ENCODE results near the gene ASTE1. TPM values are rescaled to one million over a fixed set of nuclear protein-coding genes. Genes with fewer than 3 reads are reported as not detected.
A peak's percentile ranks its signal among the peaks of the same experiment; 100 is the strongest.
"Not testable (repeated sequence)": the region's sequence is repeated elsewhere in the genome, so short reads cannot be mapped to it uniquely, and the experiment has no call there.

Gene ASTE1, protein sequence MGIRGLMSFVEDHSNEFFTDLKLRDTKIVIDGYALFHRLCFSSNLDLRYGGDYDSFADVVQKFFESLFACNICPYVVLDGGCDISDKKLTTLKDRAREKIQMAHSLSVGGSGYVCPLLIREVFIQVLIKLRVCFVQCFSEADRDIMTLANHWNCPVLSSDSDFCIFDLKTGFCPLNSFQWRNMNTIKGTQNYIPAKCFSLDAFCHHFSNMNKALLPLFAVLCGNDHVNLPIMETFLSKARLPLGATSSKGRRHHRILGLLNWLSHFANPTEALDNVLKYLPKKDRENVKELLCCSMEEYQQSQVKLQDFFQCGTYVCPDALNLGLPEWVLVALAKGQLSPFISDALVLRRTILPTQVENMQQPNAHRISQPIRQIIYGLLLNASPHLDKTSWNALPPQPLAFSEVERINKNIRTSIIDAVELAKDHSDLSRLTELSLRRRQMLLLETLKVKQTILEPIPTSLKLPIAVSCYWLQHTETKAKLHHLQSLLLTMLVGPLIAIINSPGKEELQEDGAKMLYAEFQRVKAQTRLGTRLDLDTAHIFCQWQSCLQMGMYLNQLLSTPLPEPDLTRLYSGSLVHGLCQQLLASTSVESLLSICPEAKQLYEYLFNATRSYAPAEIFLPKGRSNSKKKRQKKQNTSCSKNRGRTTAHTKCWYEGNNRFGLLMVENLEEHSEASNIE
- total RNA-seq = 3.2 TPM
- long read RNA-seq, partial matches to known transcripts = 3 of 11 reads
- long read RNA-seq, other reads (novel, unspliced or antisense) = 6 of 11 reads

GRCh38 chr3:131026321-131027151 lies at the start of gene ASTE1, which contains the start of gene NEK11:
TSS of gene ASTE1 (minus strand) at chr3:131026825. CDS start at chr3:131025306, 1,519 bp downstream.
TSS of gene NEK11 (plus strand) at chr3:131026877. CDS start at chr3:131029709, 2,832 bp downstream.
- intact Hi-C loops (cut with DNase I) = loop anchor here (2.0 kb wide), 1 partner anchor 134 kb away; no protein-coding TSS in a partner anchor

DNA sequence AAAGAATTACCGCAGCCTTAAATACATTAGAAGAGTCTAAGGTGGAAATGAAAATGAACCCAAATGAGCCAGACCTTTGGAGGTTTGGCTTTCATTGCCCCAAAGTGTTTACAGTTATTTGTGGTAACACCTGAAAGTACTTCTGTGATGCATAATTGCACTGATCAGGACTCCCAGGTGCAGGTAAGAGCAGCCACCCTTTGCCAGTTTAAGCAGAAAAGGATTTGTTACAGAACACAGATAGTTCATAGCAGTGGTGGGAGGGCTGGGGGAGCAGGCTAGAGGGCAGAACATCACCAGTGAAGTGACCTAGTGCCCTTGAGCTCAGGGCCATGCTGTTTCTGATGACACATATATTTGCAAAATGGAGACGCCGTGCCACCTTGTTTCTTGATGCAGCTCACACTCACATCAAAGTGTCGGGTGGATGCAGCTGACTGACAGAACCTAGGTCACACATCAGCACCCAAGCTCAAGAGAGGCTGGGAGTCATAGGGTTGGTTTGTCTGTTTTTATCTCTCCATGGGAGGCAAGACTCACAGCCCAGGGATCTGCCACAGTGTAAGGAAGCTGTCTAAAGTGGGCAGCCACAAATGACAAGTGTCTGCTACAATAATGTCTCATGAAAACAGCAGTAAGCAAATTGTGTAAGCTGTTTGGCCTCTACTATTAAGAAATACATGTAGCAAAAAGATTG lies 49.2 kb upstream of the ASTE1 start:
- no peak for DNase-seq (ENCODE audit: low spot score)
- intact Hi-C loops (cut with DNase I) = loop anchor here (10.0 kb wide), 1 partner anchor 309 kb away; the partner anchor contains the start of gene NUDT16

More at GRCh38 chr3:131026321-131027151, at the start of gene ASTE1, which contains the start of gene NEK11:
- DNase-seq (ENCODE audit: low spot score) = peak; percentile 97

DNA sequence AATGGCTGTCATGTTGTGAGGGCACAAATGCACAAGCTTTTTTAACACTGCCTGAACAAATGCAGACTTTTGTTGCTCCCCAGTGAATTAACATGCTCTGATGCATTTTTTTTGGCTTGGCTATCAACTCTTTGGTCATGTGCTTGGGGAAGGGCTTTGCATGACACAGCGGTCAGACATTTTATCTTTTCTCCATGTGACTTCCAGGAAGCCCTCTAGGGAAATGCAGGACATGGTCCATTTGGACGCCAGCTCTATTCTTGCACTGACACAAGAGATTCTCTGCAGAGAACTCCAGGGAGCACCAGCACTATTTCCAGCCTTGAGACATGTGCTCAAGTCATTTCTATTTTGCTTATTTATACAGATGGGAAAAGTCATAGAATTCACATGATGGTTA lies 46.2 kb upstream of the ASTE1 start:
- DNase-seq (ENCODE audit: low spot score) = no peak

DNA sequence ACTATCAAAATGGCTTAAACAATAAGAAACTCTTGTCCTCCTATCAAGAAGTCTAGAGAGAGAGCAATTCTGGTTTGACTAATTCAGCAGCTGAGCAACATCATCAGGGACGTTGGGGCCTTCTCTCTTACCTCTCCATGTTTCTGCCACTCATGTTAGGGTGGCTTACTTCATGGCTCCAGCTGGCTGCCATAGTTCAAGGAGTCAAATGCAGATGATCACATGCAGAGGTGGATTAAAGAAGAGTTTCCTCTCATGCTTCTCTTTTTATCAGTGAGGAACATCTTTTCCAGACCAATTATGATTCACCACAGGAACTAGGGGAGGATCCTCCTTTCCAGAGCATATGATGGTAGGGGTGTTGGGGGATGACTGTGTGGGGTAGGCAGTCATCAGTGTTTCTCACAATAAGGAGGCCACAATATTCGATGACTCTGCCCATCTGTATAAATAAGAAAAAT lies 45.5 kb upstream of the ASTE1 start:
- intact Hi-C loops (cut with DNase I) = loop anchor here (10.0 kb wide), 1 partner anchor 313 kb away; the partner anchor contains the start of gene NUDT16
- DNase-seq (ENCODE audit: low spot score) = no peak

More for the DNA sequence above, 46.2 kb upstream of the ASTE1 start:
- intact Hi-C loops (cut with DNase I) = loop anchor here (10.0 kb wide), 1 partner anchor 312 kb away; the partner anchor contains the start of gene NUDT16

- no peak for DNase-seq (ENCODE audit: low spot score)
- intact Hi-C loops (cut with DNase I) = no loop called here
These were observed 41.4 kb upstream of the ASTE1 start for GRCh38 chr3:131067983-131068382.

GRCh38 chr3:131053043-131053859 lies 26.6 kb upstream of the ASTE1 start:
- intact Hi-C loops (cut with DNase I) = loop anchor here (10.0 kb wide), 1 partner anchor 972 kb away; no protein-coding TSS in a partner anchor
- DNase-seq (ENCODE audit: low spot score) = no peak

- intact Hi-C loops (cut with DNase I) = loop anchor here (10.0 kb wide), 1 partner anchor 975 kb away; no protein-coding TSS in a partner anchor
- no peak for DNase-seq (ENCODE audit: low spot score)
These were observed 23.4 kb upstream of the ASTE1 start for GRCh38 chr3:131050001-131050400.

GRCh38 chr3:131048030-131048429 lies 21.4 kb upstream of the ASTE1 start:
- no peak for DNase-seq (ENCODE audit: low spot score)
- intact Hi-C loops (cut with DNase I) = loop anchor here (10.0 kb wide), 1 partner anchor 747 kb away; no protein-coding TSS in a partner anchor

DNA sequence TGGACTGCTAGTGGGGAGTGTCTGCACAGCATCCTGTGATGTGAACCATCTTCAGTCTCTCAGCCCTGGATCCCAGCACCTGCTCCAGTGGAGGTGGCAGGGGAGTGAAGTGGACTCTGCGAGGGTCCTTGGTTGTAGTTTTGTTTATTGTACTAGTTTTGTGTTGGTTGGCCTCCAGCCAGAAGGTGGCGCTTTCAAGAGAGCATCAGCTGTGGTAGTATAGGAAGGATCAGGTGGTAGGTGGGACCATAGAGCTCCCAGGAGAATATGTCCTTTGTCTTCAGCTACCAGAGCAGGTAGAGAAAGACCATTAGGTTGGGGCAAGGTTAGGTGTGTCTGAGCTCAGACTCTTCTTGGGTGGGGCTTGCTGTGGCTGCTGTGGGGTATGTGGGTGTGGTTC lies 21.0 kb upstream of the ASTE1 start:
- intact Hi-C loops (cut with DNase I) = loop anchor here (10.0 kb wide), 1 partner anchor 747 kb away; no protein-coding TSS in a partner anchor
- DNase-seq (ENCODE audit: low spot score) = no peak

DNA sequence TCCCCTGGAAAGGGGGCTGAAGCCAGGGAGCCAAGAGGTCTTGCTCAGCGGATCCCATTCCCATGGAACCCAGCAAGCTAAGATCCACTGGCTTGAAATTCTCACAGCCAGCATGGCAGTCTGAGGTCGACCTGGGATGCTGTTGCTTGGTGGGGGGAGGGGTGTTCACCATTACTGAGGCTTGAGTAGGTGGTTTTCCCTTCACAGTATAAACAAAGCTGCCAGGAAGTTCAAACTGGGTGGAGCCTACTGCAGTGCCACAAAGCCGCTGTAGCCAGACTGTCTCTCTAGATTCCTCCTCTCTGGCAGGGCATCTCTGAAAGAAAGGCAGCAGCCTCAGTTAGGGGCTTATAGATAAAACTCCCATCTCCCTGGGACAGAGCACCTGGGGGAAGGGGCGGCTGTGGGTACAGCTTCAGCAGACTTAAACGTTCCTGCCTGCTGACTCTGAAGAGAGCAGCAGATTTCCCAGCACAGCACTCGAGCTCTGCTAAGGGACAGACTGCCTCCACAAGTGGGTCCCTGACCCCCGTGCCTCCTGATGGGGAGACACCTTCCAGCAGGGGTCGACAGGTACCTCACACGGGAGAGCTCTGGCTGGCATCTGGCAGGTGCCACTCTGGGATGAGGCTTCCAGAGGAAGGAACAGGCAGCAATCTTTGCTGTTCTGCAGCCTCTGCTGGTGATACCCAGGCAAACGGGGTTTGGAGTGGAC lies 15.8 kb upstream of the ASTE1 start:
- intact Hi-C loops (cut with DNase I) = loop anchor here (10.0 kb wide), 1 partner anchor 752 kb away; no protein-coding TSS in a partner anchor
- not testable (repeated sequence) for DNase-seq (ENCODE audit: low spot score)

GRCh38 chr3:131038326-131038725 lies 11.7 kb upstream of the ASTE1 start:
- DNase-seq (ENCODE audit: low spot score) = no peak
- intact Hi-C loops (cut with DNase I) = loop anchor here (10.0 kb wide), 1 partner anchor 996 kb away; the partner anchor contains the start of gene CPNE4

GRCh38 chr3:131036986-131037385 lies 10.4 kb upstream of the ASTE1 start:
- DNase-seq (ENCODE audit: low spot score) = no peak
- intact Hi-C loops (cut with DNase I) = loop anchor here (10.0 kb wide), 1 partner anchor 998 kb away; the partner anchor contains the start of gene CPNE4

DNA sequence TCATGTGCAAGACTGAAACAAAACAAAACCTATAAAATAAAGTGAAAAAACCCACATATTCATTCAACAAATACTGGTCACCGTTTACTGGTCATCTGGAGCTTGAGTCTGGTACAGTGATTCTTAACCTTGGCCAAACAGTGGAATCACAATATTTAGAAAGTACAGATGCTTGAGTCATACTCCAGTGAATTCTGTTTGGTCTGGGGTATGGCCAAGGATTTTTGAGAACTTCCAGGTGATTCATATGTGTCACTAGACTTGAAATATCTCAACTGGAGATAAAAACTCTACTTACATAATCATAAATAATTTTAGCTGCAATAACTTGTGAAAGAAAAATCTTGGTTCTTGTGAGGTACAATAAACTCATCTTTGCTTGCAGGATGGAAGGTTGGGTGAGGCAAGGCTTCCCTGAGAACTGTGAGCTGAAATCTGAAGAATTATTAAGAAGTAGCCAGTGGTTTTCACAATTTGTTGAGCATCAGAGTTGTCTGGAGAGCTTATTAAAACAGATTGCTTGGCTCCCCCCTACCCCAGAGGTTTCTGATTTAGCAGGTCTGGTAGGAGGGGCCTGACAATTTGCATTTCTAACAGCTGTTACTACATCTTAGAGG lies 9.7 kb upstream of the ASTE1 start:
- intact Hi-C loops (cut with DNase I) = loop anchor here (10.0 kb wide), 1 partner anchor 998 kb away; the partner anchor contains the start of gene CPNE4
- no peak for DNase-seq (ENCODE audit: low spot score)

- DNase-seq (ENCODE audit: low spot score) = no peak
- intact Hi-C loops (cut with DNase I) = loop anchor here (10.0 kb wide), 1 partner anchor 1001 kb away; the partner anchor contains the start of gene CPNE4
These were observed 7.0 kb upstream of the ASTE1 start for GRCh38 chr3:131033480-131034080.

GRCh38 chr3:131031660-131032059 lies 5.0 kb upstream of the ASTE1 start:
- intact Hi-C loops (cut with DNase I) = loop anchor here (10.0 kb wide), 1 partner anchor 1003 kb away; the partner anchor contains the start of gene CPNE4
- DNase-seq (ENCODE audit: low spot score) = no peak

DNA sequence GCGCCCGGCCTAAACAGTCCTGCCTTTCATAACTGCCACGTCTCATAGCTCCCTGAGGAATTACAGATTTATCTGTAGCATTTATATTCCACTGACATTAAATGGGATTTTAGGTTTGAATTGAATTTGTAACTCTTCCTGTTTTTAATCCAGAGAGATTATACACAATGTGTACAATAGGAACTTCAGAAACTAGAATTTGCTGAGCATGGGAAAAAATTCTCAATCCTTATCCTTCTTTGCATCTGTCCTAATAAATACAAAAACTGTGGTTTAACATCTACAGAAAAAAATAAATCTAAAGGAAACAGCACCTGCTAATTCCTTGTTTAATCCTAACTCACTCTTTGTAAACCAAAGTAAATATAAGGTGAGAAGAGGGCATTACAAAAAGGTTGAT lies 2.2 kb upstream of the ASTE1 start:
- intact Hi-C loops (cut with DNase I) = no loop called here

More for the DNA sequence above, 2.2 kb upstream of the ASTE1 start:
- DNase-seq (ENCODE audit: low spot score) = no peak
